Uterus (tissue), 2 donors: ENCODE data around the gene ZDHHC1.
A peak's percentile ranks its signal among the peaks of the same experiment; 100 is the strongest.

Experiments
- CTCF ChIP-seq, 4 experiments: fragments of 200-600 bp in 2 of 4; fragments of 450-650 bp in 2 of 4; sonication (generic) in 2 of 4; IDR thresholded peaks; one replicate each; pipeline ENCODE4 v1.5.1; 2016 to 2019; ENCODE audit warnings: antibody characterized with exemption in 4 of 4, mild to moderate bottlenecking in 2 of 4, moderate library complexity in 1 of 4
- POLR2A ChIP-seq, 2 donors: fragments of 450-650 bp; IDR thresholded peaks; one replicate each; pipeline ENCODE4 v1.6.1; 2016; ENCODE audit warnings: antibody characterized with exemption in 2 of 2, mild to moderate bottlenecking in 1 of 2, moderate library complexity in 1 of 2

DNA sequence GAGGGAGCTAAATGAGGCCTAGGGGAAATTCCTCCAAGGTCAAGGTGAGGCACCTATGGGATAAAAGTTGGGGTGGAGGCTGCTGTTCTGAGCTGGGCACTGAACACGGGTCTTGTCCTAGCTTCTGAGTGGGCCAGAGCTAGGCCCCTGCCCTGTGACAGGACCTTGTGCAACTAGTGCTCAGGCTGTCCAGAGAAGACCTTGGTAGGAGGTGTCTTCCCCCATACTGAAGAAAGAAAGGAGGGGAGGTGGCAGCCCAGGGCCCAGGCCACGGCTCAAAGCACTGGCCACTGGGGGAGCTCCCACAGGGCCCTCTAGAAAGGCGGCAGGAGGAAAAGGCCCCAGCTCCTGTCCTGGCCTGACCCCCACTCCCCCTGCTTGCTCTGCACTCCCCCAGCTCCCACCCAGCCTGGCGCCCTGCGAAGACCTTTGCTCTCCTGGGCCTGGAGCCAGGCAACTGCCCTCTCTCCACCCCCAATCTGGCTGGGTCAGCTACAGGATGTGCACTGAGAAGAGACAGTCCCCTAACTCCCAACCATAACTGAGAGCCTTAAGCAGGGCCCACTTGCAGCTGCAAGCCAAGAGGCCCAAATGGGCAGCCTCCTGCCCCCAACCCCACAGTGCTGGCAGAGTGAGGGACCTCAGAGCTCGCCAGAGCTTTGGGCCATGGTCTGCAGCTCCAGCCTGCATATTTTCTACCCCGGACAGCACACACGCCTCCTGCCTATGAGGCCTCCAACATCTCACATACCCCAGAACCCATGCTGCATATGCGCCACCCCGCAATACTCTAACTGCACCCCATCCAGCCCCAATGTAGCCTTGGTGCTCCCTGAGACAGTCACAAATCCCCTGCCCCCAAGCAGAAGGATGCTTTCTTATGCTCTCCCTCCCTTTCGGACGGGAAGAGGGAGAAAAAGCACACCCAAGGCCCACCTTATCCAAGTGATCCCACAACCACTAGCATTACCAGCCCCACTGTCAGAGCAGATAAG, 29.9 kb upstream of the ZDHHC1 start:
- TF ChIP-seq CTCF (IDR thresholded peaks at IDR 0.05) (peak in 1 of 4 experiments; percentile 1), POLR2A (IDR thresholded peaks at IDR 0.05) (no peak)
